Kasumi-1 (cell line): ENCODE data around the gene PCDHB8.
"Not testable (repeated sequence)": the region's sequence is repeated elsewhere in the genome, so short reads cannot be mapped to it uniquely, and the experiment has no call there.

Experiments
- DNase-seq, 2 experiments: peaks; one replicate each; lab custom pipeline; 2025; lab: John Stamatoyannopoulos, UW

PCDHB8 gene

GRCh38 chr5:141177577-141178191 is at the start of gene PCDHB8:
Gene PCDHB8 (plus strand): TSS chr5:141177790. CDS start chr5:141178035, 245 bp downstream.
- not testable (repeated sequence) for DNase-seq

DNA sequence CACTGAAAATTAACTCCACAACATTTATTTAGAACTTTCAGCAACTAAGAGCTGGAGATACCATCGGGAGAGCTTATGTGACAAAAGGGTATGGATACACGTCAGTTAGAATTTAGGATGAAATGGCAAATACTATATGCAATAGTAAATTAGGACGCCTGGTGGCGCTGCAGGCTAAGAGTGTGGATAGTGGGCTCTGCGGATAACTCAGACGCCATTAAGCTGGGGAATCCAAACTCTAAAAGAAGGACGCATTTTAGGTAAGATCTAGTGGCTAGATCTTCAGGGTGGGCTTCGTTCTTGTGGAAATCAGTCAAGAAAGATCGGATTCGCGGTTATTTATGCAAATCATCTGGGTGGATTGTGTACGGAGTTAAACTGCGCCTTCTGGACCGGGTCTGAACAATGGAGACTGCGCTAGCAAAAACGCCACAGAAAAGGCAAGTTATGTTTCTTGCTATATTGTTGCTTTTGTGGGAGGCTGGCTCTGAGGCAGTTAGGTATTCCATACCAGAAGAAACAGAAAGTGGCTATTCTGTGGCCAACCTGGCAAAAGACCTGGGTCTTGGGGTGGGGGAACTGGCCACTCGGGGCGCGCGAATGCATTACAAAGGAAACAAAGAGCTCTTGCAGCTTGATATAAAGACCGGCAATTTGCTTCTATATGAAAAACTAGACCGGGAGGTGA is 42.4 kb upstream of the PCDHB8 start, which contains the start of gene PCDHB5:
TSS of gene PCDHB5 (plus strand) at position 177 of the 688 bp plus-strand sequence. CDS start at position 406, 229 bp downstream.
- no peak for DNase-seq

- no peak for DNase-seq
Observed at GRCh38 chr5:141135718-141136266, 41.8 kb upstream of the PCDHB8 start.

- not testable (repeated sequence) for DNase-seq
Observed at GRCh38 chr5:141137346-141137745, 40.2 kb upstream of the PCDHB8 start.

DNA sequence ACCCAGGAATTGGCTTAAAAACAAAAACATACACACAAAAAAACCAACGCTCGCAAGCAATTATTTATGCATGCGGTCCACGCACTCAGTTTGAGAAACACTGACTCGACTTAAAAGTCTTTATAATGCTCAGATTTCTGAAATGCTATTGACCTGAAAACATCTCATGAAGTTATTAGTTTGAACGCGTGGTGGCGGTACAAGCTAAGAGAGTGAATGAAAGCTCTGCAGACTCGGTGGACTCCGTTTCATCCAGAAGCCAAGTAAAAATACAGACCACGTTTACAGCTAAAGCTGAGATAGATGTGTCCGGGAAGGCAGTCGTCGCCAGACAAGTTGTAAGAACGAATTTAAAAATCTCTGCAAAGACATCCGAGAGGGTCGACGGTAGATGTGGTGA is 27.8 kb upstream of the PCDHB8 start, which contains the start of gene PCDHB6:
TSS of gene PCDHB6 (plus strand) at position 246 of the 400 bp plus-strand sequence. CDS start 201 bp downstream, outside the sequence.
- DNase-seq, result no peak

- no peak for DNase-seq
Observed at GRCh38 chr5:141150224-141150992, 27.2 kb upstream of the PCDHB8 start.

DNA sequence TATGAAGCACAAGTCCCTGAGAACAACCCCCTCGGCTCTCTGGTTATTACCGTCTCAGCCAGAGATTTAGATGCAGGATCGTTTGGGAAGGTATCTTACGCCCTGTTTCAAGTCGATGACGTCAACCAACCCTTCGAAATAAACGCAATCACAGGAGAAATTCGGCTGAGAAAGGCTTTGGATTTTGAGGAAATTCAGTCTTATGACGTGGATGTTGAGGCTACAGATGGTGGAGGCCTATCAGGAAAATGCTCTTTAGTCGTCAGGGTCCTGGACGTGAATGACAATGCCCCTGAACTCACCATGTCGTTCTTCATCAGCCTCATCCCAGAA is 26.6 kb upstream of the PCDHB8 start:
- no peak for DNase-seq

GRCh38 chr5:141151632-141152031 is 26.0 kb upstream of the PCDHB8 start:
- DNase-seq, result not testable (repeated sequence)

DNA sequence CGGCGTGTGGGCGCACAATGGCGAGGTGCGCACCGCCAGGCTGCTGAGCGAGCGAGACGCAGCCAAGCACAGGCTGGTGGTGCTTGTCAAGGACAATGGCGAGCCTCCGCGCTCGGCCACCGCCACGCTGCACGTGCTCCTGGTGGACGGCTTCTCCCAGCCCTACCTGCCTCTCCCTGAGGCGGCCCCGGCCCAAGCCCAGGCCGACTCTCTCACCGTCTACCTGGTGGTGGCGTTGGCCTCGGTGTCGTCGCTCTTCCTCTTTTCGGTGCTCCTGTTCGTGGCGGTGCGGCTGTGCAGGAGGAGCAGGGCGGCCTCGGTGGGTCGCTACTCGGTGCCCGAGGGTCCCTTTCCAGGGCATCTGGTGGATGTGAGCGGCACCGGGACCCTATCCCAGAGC is 25.5 kb upstream of the PCDHB8 start:
- not testable (repeated sequence) for DNase-seq

- no peak for DNase-seq
Observed at GRCh38 chr5:141155540-141156374, 21.8 kb upstream of the PCDHB8 start.

DNA sequence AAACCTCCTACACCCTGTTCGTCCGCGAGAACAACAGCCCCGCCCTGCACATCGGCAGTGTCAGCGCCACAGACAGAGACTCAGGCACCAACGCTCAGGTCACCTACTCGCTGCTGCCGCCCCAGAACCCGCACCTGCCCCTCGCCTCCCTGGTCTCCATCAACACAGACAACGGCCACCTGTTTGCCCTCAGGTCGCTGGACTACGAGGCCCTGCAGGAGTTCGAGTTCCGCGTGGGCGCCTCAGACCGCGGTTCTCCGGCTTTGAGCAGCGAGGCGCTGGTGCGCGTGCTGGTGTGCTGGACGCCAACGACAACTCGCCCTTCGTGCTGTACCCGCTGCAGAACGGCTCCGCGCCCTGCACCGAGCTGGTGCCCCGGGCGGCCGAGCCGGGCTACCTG is 20.2 kb upstream of the PCDHB8 start:
- DNase-seq, result not testable (repeated sequence)

GRCh38 chr5:141157901-141158300 is 19.7 kb upstream of the PCDHB8 start:
- DNase-seq, result not testable (repeated sequence)

DNA sequence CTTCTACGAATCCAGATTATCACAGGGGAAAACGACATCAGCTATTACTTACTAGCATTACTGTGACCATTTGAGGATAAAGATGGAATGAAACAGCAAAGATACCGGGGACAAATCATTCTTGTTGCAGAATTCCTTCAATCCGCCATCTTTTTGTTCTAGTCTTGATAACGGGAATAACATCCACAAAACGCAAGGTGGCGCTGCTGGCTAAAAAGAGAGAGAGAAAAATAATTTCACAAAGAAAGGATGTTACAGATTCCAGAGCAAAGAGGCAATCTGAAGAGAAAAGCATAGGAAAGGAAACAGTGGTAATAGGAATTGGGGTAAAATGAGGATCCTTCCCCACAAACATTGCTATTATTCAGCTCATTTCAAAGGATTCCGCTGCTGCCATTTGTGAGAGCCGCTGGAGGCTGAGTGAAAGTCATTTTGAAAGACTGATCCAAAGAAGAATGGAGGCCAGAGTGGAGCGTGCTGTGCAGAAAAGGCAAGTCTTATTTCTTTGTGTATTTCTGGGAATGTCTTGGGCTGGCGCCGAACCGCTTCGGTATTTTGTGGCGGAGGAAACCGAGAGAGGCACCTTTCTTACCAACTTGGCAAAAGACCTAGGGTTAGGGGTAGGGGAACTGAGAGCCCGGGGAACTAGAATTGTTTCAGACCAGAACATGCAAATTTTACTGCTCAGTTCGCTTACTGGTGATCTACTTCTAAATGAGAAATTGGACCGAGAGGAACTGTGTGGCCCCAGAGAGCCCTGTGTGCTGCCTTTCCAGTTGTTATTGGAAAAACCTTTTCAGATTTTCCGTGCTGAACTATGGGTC is 5.0 kb upstream of the PCDHB8 start, which contains the start of gene PCDHB7:
TSS of gene PCDHB7 (plus strand) at position 264 of the 824 bp plus-strand sequence. CDS start at position 456, 192 bp downstream.
- no peak for DNase-seq

DNA sequence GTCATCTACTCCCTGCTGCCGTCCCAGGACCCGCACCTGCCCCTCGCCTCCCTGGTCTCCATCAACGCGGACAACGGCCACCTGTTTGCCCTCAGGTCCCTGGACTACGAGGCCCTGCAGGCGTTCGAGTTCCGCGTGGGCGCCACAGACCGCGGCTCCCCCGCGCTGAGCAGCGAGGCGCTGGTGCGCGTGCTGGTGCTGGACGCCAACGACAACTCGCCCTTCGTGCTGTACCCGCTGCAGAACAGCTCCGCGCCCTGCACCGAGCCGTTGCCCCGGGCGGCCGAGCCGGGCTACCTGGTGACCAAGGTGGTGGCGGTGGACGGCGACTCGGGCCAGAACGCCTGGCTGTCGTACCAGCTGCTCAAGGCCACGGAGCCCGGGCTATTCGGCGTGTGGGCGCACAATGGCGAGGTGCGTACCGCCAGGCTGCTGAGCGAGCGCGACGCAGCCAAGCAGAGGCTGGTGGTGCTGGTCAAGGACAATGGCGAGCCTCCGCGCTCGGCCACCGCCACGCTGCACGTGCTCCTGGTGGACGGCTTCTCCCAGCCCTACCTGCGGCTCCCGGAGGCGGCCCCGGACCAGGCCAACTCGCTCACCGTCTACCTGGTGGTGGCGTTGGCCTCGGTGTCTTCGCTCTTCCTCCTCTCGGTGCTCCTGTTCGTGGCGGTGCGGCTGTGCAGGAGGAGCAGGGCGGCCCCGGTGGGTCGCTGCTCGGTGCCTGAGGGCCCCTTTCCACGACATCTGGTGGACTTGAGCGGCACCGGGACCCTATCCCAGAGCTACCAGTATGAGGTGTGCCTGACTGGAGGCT is 3.1 kb upstream of the PCDHB8 start:
- DNase-seq, result not testable (repeated sequence)

DNA sequence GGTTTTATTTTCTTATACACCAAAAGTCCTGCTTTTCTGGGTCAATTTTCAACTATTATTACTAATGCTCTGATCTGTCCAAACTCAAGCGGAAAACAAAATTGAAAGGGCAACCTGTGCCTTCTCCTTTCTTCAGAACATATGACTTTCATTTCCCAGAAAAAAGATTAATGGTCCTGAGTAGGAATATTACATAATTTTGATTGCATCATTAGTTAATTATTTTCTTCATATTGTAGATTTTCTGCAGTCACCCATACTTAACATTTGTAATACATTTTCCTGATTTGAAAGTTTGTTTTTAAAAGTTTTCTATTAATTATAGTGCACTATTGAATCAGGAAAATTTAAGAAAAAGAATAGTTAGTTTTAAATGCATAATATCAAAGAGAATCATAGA is 1.7 kb upstream of the PCDHB8 start:
- no peak for DNase-seq

GRCh38 chr5:141179371-141179770 is 1.8 kb downstream of the PCDHB8 start:
- not testable (repeated sequence) for DNase-seq

DNA sequence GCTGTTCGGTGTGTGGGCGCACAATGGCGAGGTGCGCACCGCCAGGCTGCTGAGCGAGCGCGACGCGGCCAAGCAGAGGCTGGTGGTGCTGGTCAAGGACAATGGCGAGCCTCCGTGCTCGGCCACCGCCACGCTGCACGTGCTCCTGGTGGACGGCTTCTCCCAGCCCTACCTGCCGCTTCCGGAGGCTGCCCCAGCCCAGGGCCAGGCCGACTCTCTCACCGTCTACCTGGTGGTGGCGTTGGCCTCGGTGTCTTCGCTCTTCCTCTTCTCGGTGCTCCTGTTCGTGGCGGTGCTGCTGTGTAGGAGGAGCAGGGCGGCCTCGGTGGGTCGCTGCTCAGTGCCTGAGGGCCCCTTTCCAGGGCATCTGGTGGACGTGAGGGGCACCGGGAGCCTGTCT is 2.3 kb downstream of the PCDHB8 start:
- DNase-seq, result not testable (repeated sequence)

DNA sequence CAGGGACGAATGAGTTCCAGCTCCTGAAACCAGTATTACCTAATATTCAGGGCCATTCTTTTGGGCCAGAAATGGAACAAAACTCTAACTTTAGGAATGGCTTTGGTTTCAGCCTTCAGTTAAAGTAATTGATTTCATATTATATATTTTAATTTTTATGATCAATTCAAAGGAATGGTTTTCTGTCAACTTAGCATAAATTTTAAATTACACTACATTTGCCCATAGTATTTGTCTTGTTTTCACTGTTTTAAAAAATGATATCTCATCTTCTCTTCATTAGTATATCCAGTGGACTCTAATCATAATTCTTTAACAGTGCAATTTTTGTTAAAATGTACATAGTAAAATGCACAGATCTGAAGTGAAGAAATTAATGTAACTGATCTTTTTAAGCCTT is 2.7 kb downstream of the PCDHB8 start:
- no peak for DNase-seq

DNA sequence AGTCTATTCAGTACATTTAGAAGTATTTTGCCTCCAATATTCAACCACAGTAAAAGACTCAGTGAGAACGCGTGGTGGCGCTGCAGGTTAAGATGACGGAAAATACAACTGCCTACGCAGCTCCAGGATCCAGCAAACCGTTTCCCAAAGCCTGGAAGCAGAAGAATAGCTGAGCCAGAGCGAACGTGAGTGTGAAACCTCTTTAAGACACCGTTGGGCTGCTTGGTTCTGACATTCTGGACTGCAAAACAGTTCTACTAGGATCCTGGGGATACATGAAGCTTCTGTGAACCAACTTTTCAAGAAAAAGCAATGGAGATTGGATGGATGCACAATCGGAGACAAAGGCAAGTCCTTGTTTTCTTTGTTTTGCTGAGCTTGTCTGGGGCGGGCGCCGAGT is 4.7 kb downstream of the PCDHB8 start, which contains the start of gene PCDHB16:
TSS of gene PCDHB16 (plus strand) at position 140 of the 400 bp plus-strand sequence. CDS start at position 313, 173 bp downstream.
- no peak for DNase-seq
